ENCODE measurements around the gene PSG5. TPM values are rescaled to one million over a fixed set of nuclear protein-coding genes. Genes with fewer than 3 reads are reported as not detected.
A peak's percentile ranks its signal among the peaks of the same experiment; 100 is the strongest.
"Not testable (repeated sequence)": the region's sequence is repeated elsewhere in the genome, so short reads cannot be mapped to it uniquely, and the experiment has no call there.

Gene PSG5
- total RNA-seq, 1 donor from 2014 or later: not detected

GRCh38 chr19:43181869-43182771, 4.2 kb downstream of the PSG5 start:
- peak; percentile 43 for DNase-seq

GRCh38 chr19:43179569-43180147, 6.7 kb downstream of the PSG5 start:
- peak; percentile 3 for DNase-seq

DNA sequence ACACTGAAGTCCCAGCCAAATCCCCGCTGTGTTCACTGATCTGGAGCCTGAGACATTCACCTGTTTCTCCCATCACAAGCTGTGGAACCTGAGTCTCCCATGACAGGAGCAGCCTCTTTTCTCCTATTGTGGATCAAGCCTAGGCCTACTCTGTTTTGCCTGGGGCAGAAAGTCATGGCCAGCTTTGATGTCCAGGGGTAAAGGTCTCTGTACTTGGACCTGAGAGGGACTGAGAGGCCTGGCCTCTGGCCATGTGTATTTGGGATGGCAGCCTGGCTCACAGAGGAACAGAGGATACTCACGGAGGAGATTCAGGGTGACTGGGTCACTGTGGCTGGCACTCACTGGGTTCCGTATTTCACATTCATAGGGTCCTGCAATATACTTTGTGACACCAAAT, 7.8 kb downstream of the PSG5 start:
- not testable (repeated sequence) for DNase-seq

- DNase-seq: not testable (repeated sequence)
These were observed 20.4 kb downstream of the PSG5 start for GRCh38 chr19:43165906-43166305.

DNA sequence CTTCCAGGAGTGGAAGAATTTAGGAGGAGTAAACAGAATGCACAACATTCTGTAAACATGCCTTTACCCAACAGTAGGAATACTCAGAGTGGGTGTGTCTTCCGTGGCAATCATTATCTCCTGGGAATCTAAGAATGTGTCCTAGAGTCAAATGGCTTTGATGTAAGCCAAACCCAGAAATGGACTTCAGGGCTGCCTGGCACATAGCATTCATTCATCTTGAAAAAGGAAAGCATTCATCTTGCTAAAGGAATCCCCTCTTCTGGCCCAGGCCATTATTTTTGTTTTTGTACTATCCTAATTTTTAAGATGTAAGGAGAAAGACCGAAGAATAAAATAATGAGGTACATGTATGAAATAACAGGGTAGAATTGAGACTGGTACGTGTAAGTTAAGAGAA, 23.2 kb downstream of the PSG5 start:
- DNase-seq: not testable (repeated sequence)

GRCh38 chr19:43162261-43162660, 24.1 kb downstream of the PSG5 start:
- DNase-seq: not testable (repeated sequence)

- DNase-seq: no peak
These were observed 34.1 kb downstream of the PSG5 start for GRCh38 chr19:43152214-43152613.

- DNase-seq: peak; percentile 81
These were observed 36.5 kb downstream of the PSG5 start for GRCh38 chr19:43149788-43150187.

- DNase-seq: peak; percentile 81
These were observed 38.1 kb downstream of the PSG5 start for GRCh38 chr19:43148233-43148632.

- not testable (repeated sequence) for DNase-seq
These were observed 44.6 kb downstream of the PSG5 start for GRCh38 chr19:43141763-43142162.

DNA sequence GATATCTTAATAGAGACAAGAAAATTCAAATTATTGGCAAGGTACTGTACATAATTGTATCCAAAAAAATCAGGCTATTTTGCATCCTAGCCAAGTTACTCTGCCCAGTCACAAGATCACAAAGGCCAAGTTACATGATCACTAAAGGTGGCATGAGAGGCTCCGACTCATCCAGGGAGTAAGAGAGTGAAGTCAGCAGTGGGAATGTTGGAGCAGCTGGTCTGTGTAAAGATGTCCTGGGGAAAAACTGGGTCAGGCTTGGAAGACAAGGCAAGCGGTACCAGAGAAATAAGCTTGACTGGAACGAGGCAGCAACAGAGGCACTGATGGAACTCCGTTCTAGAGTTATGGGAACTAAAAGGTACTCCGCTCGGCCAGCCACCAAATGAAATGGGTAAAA, 53.6 kb downstream of the PSG5 start:
- no peak for DNase-seq

GRCh38 chr19:43131281-43131842, 55.0 kb downstream of the PSG5 start:
- DNase-seq: not testable (repeated sequence)

DNA sequence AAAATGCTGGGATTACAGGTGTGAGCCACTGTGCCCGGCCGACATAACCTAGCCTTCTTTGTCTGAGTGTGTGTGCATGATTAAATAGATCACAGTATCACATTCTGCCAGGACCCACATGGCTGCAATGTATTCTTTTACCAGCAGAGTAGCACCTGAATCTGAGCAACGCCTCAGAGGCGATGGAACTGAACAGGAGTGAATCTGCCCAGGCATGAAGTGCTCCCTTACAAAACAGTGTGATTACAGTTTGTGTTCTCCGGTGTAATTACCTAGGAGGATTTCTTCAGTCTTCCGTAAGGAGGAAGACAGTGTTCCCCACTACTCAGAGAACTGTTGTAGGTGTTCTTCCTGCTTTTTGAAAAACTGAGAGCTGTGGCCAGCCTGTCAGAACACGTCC, 57.1 kb downstream of the PSG5 start:
- DNase-seq: not testable (repeated sequence)

GRCh38 chr19:43127336-43127735, 59.0 kb downstream of the PSG5 start:
- DNase-seq: not testable (repeated sequence)

DNA sequence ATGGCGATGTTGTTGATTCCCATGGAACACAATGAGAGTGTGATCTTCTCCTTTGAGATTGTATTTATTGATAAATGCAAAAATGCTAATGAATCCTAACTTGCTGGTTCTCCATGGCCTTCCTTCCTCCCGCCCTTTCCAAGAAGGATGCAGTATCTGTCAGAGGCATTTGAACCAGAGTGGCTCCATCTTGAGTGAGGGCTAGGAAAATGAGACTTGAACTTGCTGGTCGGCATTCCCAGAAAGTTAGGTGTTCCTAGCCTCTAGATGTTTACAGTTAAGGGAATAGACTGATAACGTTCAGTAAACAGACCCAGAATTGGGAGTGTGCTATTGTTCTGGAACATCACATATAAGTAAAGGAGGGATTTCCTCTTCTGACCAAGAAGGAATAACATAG, 59.6 kb downstream of the PSG5 start:
- DNase-seq: no peak

GRCh38 chr19:43124360-43124759, 62.0 kb downstream of the PSG5 start:
- DNase-seq: peak; percentile 9

DNA sequence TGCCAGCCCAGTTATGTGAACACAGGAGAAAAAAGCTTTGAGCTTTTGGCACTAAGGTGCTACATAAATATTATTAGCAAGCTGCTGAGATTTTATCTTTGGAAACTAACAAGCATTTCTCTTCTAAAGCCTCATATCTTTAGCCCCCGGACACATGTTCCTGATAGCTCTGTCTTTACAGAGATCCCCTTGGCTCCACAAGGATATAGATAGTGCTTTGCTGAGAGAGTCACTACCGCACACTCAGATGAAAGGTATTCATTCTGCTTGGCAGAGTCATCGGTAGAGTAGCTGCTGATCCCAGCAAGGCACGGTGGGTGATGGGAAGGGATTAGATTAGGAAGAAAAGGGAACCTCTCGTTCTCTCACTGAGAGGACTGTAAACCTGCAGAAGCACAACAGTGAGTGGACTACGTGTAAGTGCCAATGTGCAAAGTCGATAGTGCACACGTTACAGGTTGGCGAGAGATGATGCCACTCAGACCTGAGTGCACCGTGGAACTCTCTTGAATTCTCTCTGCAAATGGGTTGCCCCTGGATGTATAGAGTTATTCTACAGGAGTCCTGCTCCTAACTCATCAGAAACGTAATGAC, 65.8 kb downstream of the PSG5 start:
- DNase-seq: not testable (repeated sequence)

- DNase-seq: not testable (repeated sequence)
These were observed 66.8 kb downstream of the PSG5 start for GRCh38 chr19:43119526-43119925.

Other genes starting within 250 kb of the PSG5 start
- gene PSG7, start 249.3 kb downstream of the PSG5 start, total RNA-seq: not detected in 2 replicates
- not detected in 2 replicates for gene PSG11, start 160.1 kb downstream of the PSG5 start, total RNA-seq
- gene PSG2, start 103.8 kb downstream of the PSG5 start, total RNA-seq: not detected in 2 replicates
- gene PSG4, start 19.1 kb upstream of the PSG5 start, total RNA-seq: 0.14 TPM in 1 of 2 replicates, not detected in the other
- 0.19 TPM in 1 of 2 replicates, not detected in the other for gene PSG9, start 83.0 kb upstream of the PSG5 start, total RNA-seq
- 0.05 TPM in 1 of 2 replicates, not detected in the other for gene CD177, start 167.2 kb upstream of the PSG5 start, total RNA-seq
- gene TEX101, start 228.4 kb upstream of the PSG5 start, total RNA-seq: not detected in 2 replicates

Data from dermis blood vessel endothelial cell (primary cell).